CD4-positive, alpha-beta T cell treated with Interleukin-17A for 4 hours (primary cell): Measurements from ENCODE around the gene LGALS1.
A peak's percentile ranks its signal among the peaks of the same experiment; 100 is the strongest.

Experiments
- DNase-seq: peaks from one replicate; pipeline ENCODE4 v3.0.0-alpha.2; 2020; ENCODE audit warnings: mixed read lengths

The LGALS1 gene

GRCh38 chr22:37664249-37665101, 11.0 kb upstream of the LGALS1 start:
- DNase-seq, result no peak

- DNase-seq, result no peak
Observed at GRCh38 chr22:37665487-37665886, 9.9 kb upstream of the LGALS1 start.

- DNase-seq, result no peak
Observed at GRCh38 chr22:37669586-37669985, 5.8 kb upstream of the LGALS1 start.

GRCh38 chr22:37672206-37672919, 3.1 kb upstream of the LGALS1 start:
- peak; percentile 53 for DNase-seq

GRCh38 chr22:37672920-37673455, 2.4 kb upstream of the LGALS1 start:
- no peak for DNase-seq

GRCh38 chr22:37674248-37674647, 1.2 kb upstream of the LGALS1 start:
- DNase-seq, result no peak

- DNase-seq, result peak; percentile 42
Observed at GRCh38 chr22:37675930-37676735, 697 bp downstream of the LGALS1 start.

- peak; percentile 98 for DNase-seq
Observed at GRCh38 chr22:37676736-37677492, 1.5 kb downstream of the LGALS1 start.

- no peak for DNase-seq
Observed at GRCh38 chr22:37677493-37677974, 2.1 kb downstream of the LGALS1 start.

- no peak for DNase-seq
Observed at GRCh38 chr22:37678372-37678771, 2.9 kb downstream of the LGALS1 start.

GRCh38 chr22:37679670-37680069, 4.2 kb downstream of the LGALS1 start:
- DNase-seq, result no peak

- no peak for DNase-seq
Observed at GRCh38 chr22:37680191-37680851, 4.9 kb downstream of the LGALS1 start.

- DNase-seq, result no peak
Observed at GRCh38 chr22:37681001-37681424, 5.6 kb downstream of the LGALS1 start.

- peak; percentile 82 for DNase-seq
Observed at GRCh38 chr22:37681556-37682049, 6.2 kb downstream of the LGALS1 start.

GRCh38 chr22:37684803-37685615, 9.6 kb downstream of the LGALS1 start:
- DNase-seq, result no peak

- DNase-seq, result peak; percentile 80
Observed at GRCh38 chr22:37686002-37686982, 10.9 kb downstream of the LGALS1 start, which contains the start of gene NOL12. Gene NOL12 (plus strand): TSS chr22:37686343. CDS start chr22:37686393, 50 bp downstream.

GRCh38 chr22:37690407-37690806, 15.0 kb downstream of the LGALS1 start:
- DNase-seq, result no peak

GRCh38 chr22:37690901-37691504, 15.6 kb downstream of the LGALS1 start:
- no peak for DNase-seq
